HepG2 (cell line): ENCODE measurements around the gene GPSM1. TPM values are rescaled to one million over a fixed set of nuclear protein-coding genes. Genes with fewer than 3 reads are reported as not detected.
A peak's percentile ranks its signal among the peaks of the same experiment; 100 is the strongest.

Experiments
- ADNP ChIP-seq: sonication (generic); formaldehyde crosslinking; IDR thresholded peaks from 2 replicates; pipeline ENCODE4 v1.4.0; 2020; ENCODE audit warnings: missing genetic modification reagents
- DBP ChIP-seq: sonication (generic); formaldehyde crosslinking; IDR thresholded peaks from 2 replicates; pipeline ENCODE4 v1.4.0; 2020; ENCODE audit warnings: missing genetic modification reagents; ENCODE audit errors: not compliant biosample characterization
- ELF1 ChIP-seq: sonication (generic); formaldehyde crosslinking; IDR thresholded peaks from 2 replicates; pipeline ENCODE4 v1.4.0; 2020; ENCODE audit warnings: missing genetic modification reagents
- EP300 ChIP-seq, 3 experiments: sonication (generic) in 1 of 3; formaldehyde crosslinking in 1 of 3; IDR thresholded peaks; 2 replicates each; pipeline versions ENCODE4 v1.5.1 to v1.6.1; 2011 to 2020; ENCODE audit warnings: low read depth in 2 of 3, low read length in 2 of 3, borderline replicate concordance in 1 of 3, improper control_type of control experiment in 1 of 3, mild to moderate bottlenecking in 1 of 3, missing genetic modification reagents in 1 of 3, moderate library complexity in 1 of 3
- FOXA1 ChIP-seq, 2 experiments: fragments of 450-650 bp in 1 of 2; sonication (generic) in 1 of 2; formaldehyde crosslinking in 1 of 2; IDR thresholded peaks; 2 replicates each; pipeline versions ENCODE4 v1.4.0 to v1.6.1; 2016 to 2020; ENCODE audit warnings: missing genetic modification reagents in 1 of 2
- GRHL1 ChIP-seq: sonication (generic); formaldehyde crosslinking; conservative IDR thresholded peaks from 2 replicates; pipeline ENCODE4 v1.8.0; 2022; ENCODE audit warnings: missing genetic modification reagents
- GZF1 ChIP-seq: sonication (generic); formaldehyde crosslinking; IDR thresholded peaks from 2 replicates; pipeline ENCODE4 v1.5.1; 2020; ENCODE audit warnings: mild to moderate bottlenecking, missing genetic modification reagents
- IKZF1 ChIP-seq: fragments of 450-650 bp; IDR thresholded peaks from 2 replicates; pipeline ENCODE4 v1.7.1; 2016
- KDM2A ChIP-seq: sonication (generic); formaldehyde crosslinking; IDR thresholded peaks from 2 replicates; pipeline ENCODE4 v1.4.0; 2020; ENCODE audit warnings: low read depth, missing genetic modification reagents, borderline replicate concordance
- STAT5B ChIP-seq: sonication (generic); formaldehyde crosslinking; IDR thresholded peaks from 2 replicates; pipeline ENCODE4 v1.4.0; 2020; ENCODE audit warnings: missing genetic modification reagents
- ZBTB14 ChIP-seq: sonication (generic); formaldehyde crosslinking; IDR thresholded peaks from 2 replicates; pipeline ENCODE4 v1.4.0; 2020; ENCODE audit warnings: missing genetic modification reagents
- ZBTB2 ChIP-seq: sonication (generic); formaldehyde crosslinking; IDR thresholded peaks from 2 replicates; pipeline ENCODE4 v1.8.0; 2022; ENCODE audit warnings: low read depth, missing genetic modification reagents
- ZFP36L2 ChIP-seq: sonication (generic); formaldehyde crosslinking; IDR thresholded peaks from 2 replicates; pipeline ENCODE4 v1.4.0; 2020; ENCODE audit warnings: missing genetic modification reagents
- ZNF430 ChIP-seq: sonication (generic); formaldehyde crosslinking; IDR thresholded peaks from 2 replicates; pipeline ENCODE4 v1.9.0; 2021; ENCODE audit warnings: mild to moderate bottlenecking, missing genetic modification reagents
- ZNF431 ChIP-seq: sonication (generic); formaldehyde crosslinking; IDR thresholded peaks from 2 replicates; pipeline ENCODE4 v1.9.0; 2022; ENCODE audit warnings: missing genetic modification reagents, low read depth, mild to moderate bottlenecking, borderline replicate concordance
- ZNF468 ChIP-seq: sonication (generic); formaldehyde crosslinking; IDR thresholded peaks from 2 replicates; pipeline ENCODE4 v1.8.0; 2022; ENCODE audit warnings: mild to moderate bottlenecking, moderate library complexity, missing genetic modification reagents
- ZNF576 ChIP-seq: sonication (generic); formaldehyde crosslinking; IDR thresholded peaks from 2 replicates; pipeline ENCODE4 v1.4.0; 2020; ENCODE audit warnings: mild to moderate bottlenecking, missing genetic modification reagents
- ZNF839 ChIP-seq: sonication (generic); formaldehyde crosslinking; IDR thresholded peaks from 2 replicates; pipeline ENCODE4 v1.4.0; 2020; ENCODE audit warnings: missing genetic modification reagents, mild to moderate bottlenecking, borderline replicate concordance
- ZZZ3 ChIP-seq: sonication (generic); formaldehyde crosslinking; IDR thresholded peaks from 2 replicates; pipeline ENCODE4 v1.4.0; 2020; ENCODE audit warnings: missing genetic modification reagents, mild to moderate bottlenecking, borderline replicate concordance
- polyA plus RNA-seq, 8 experiments: library from polyadenylated mRNA; depleted of rRNA in 3 of 8; stranded (reverse) in 7 of 8; unstranded in 1 of 8; fragments of >200 nt; fragmentation: Illumina TruSeq in 4 of 8; extraction: Trizol in 4 of 8; gene quantifications; 2 replicates each; pipeline versions ENCODE4 v1.2.1 to v1.2.3, GENCODE V29; 2011 to 2016; ENCODE audit warnings: low read depth in 4 of 8, missing spikeins in 1 of 8, mixed read lengths in 1 of 8; ENCODE audit not compliant: insufficient read depth in 1 of 8
- total RNA-seq, 5 experiments: library from RNA; depleted of rRNA; stranded (reverse); fragments of >200 nt; fragmentation: Illumina TruSeq; extraction: Trizol; gene quantifications; 2 replicates each; pipeline ENCODE4 v1.2.3, GENCODE V29; 2016; ENCODE audit warnings: low read depth in 1 of 5
- TF ChIP-seq, protein P1 (sequence below): sonication (generic); formaldehyde crosslinking; IDR thresholded peaks from 2 replicates; pipeline ENCODE4 v1.8.0; 2022; ENCODE audit warnings: missing genetic modification reagents, mild to moderate bottlenecking, inconsistent platforms, borderline replicate concordance

Gene GPSM1
- total and polyA plus RNA-seq, 2 of the 13 experiments (the other 11 are each of a cell fraction or from before 2014, with no cell fraction given), result 1.0 to 2.4 TPM

GRCh38 chr9:136373300-136374182, 46.2 kb downstream of the GPSM1 start, which contains the start of gene CARD9 (continued):
- TF ChIP-seq ZBTB14 (no peak), FOXA1 (IDR thresholded peaks at IDR 0.05) (no peak), FOXA1 (CRISPR knock-in tag; IDR thresholded peaks at IDR 0.05) (no peak), GZF1 (CRISPR knock-in tag) (no peak), KDM2A (CRISPR knock-in tag) (no peak), ZFP36L2 (CRISPR knock-in tag) (no peak), IKZF1 (no peak), ZBTB2 (CRISPR knock-in tag) (no peak), GRHL1 (CRISPR knock-in tag) (no peak), ZNF430 (no peak), ZNF468 (no peak), ZNF431 (CRISPR knock-in tag) (no peak), ZNF576 (CRISPR knock-in tag) (no peak), ZZZ3 (CRISPR knock-in tag) (no peak), ELF1 (CRISPR knock-in tag) (peak; percentile 76), ADNP (no peak), STAT5B (CRISPR knock-in tag) (no peak), ZNF839 (CRISPR knock-in tag) (no peak), EP300 (IDR thresholded peaks at IDR 0.05; ENCODE audit: low read depth in 2 of 2, low read length in 2 of 2) (no peak), EP300 (CRISPR knock-in tag; IDR thresholded peaks at IDR 0.05; ENCODE audit: borderline replicate concordance) (no peak), DBP (CRISPR knock-in tag) (no peak)
- TF ChIP-seq, protein P1, sequence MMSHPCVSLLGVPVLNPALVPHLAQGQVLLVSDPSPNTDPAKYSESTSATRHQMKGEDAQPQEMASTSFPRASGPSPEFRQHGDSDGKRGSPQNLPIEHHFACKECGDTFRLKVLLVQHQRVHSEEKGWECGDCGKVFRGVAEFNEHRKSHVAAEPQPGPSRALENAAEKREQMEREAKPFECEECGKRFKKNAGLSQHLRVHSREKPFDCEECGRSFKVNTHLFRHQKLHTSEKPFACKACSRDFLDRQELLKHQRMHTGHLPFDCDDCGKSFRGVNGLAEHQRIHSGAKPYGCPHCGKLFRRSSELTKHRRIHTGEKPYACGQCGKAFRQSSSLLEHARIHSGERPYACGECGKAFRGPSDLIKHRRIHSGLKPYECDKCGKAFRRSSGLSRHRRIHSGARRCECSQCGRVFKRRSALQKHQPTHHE, result no peak
